Measurements from ENCODE around the gene MYO1E. TPM values are rescaled to one million over a fixed set of nuclear protein-coding genes. Genes with fewer than 3 reads are reported as not detected.
A peak's percentile ranks its signal among the peaks of the same experiment; 100 is the strongest.

Gene MYO1E
- total RNA-seq, 1 experiment from 2014 or later: 83.6 TPM

DNA sequence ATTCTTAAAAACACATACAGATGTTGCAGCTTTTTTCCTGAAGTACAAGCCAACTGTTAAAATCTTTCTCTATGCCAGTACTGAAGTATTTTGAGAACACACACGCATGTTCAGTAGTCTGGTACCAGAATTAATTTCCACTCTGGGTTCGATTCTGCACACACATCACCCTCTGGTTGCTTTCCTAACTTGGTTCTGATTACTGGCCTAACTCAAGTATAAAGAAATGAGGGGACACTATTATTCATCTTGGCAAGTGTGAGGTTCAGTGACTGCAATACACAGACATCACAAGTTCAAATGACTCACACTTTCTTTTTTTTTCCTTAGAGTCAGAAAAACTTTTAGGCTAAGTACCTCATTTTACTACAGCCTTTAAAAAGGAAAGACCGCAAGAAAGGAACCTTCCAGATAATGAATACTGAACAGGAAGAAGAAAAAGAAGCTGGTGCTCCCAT is 203.4 kb downstream of the MYO1E start:
- ATAC-seq: no peak
- TF ChIP-seq, protein P1, sequence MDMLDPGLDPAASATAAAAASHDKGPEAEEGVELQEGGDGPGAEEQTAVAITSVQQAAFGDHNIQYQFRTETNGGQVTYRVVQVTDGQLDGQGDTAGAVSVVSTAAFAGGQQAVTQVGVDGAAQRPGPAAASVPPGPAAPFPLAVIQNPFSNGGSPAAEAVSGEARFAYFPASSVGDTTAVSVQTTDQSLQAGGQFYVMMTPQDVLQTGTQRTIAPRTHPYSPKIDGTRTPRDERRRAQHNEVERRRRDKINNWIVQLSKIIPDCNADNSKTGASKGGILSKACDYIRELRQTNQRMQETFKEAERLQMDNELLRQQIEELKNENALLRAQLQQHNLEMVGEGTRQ (CRISPR knock-in tag; IDR thresholded peaks at IDR 0.05): no peak
- TF ChIP-seq ZNF232 (CRISPR knock-in tag; IDR thresholded peaks at IDR 0.05): no peak
- no peak for TF ChIP-seq JAZF1 (CRISPR knock-in tag; IDR thresholded peaks at IDR 0.05)
- no peak for TF ChIP-seq ZMAT4 (CRISPR knock-in tag; IDR thresholded peaks at IDR 0.05)
- no peak for TF ChIP-seq ESRRA (CRISPR knock-in tag; IDR thresholded peaks at IDR 0.05; ENCODE audit: borderline replicate concordance)
- TF ChIP-seq SP1 (CRISPR knock-in tag; conservative IDR thresholded peaks at IDR 0.05): no peak
- no peak for TF ChIP-seq HMGA2 (CRISPR knock-in tag; IDR thresholded peaks at IDR 0.05)
- no peak for TF ChIP-seq ZNF281 (CRISPR knock-in tag; IDR thresholded peaks at IDR 0.05)
- no peaks in the 10 kb centered on the region for H3K27me3 Mint-ChIP-seq (ENCODE audit: low read depth)
- CTCF ChIA-PET: interaction anchor here (1.0 to 1.7 kb wide), 6 partner anchors 31 to 360 kb away, joined by 3 to 15 read pairs (median 4); partner anchors contain the start of gene MYO1E
- DNase-seq (ENCODE audit: low spot score): no peak
- POLR2A ChIA-PET: no interaction called here
- 0 out of 2 replicates have a peak overlapping the region, but pooled peaks have one; percentile 1 for H3K27ac Mint-ChIP-seq
- H3K4me3 Mint-ChIP-seq: no peak overlapping the region
- H3K9me3 Mint-ChIP-seq: peaks cover 7% of the 10 kb centered on the region
- H3K36me3 Mint-ChIP-seq: peaks cover 38% of the 10 kb centered on the region
- peaks cover 19% of the 10 kb centered on the region for H3K4me1 Mint-ChIP-seq

- no peak for ATAC-seq
- Mint-ChIP-seq H3K36me3 (peaks cover 32% of the 10 kb centered on the region), H3K27ac (no peak overlapping the region), H3K27me3 (ENCODE audit: low read depth) (no peaks in the 10 kb centered on the region), H3K9me3 (peaks cover 4% of the 10 kb centered on the region), H3K4me3 (no peak overlapping the region), H3K4me1 (peaks cover 19% of the 10 kb centered on the region)
- ChIA-PET POLR2A (no interaction called here), CTCF (no interaction called here)
- no peak for DNase-seq (ENCODE audit: low spot score)
- no peak for TF ChIP-seq SP1 (CRISPR knock-in tag; conservative IDR thresholded peaks at IDR 0.05)
- no peak for TF ChIP-seq ZNF138 (CRISPR knock-in tag; conservative IDR thresholded peaks at IDR 0.05)
- TF ChIP-seq, protein P1 (CRISPR knock-in tag; IDR thresholded peaks at IDR 0.05): no peak
- no peak for TF ChIP-seq ZNF263 (CRISPR knock-in tag; IDR thresholded peaks at IDR 0.05; ENCODE audit: low read depth)
- no peak for TF ChIP-seq NR3C1 (CRISPR knock-in tag; conservative IDR thresholded peaks at IDR 0.05; ENCODE audit: low read depth)
- TF ChIP-seq ZBTB21 (CRISPR knock-in tag; IDR thresholded peaks at IDR 0.05; ENCODE audit: borderline replicate concordance): no peak
- no peak for TF ChIP-seq ZSCAN18 (CRISPR knock-in tag; IDR thresholded peaks at IDR 0.05)
- TF ChIP-seq ZNF396 (CRISPR knock-in tag; IDR thresholded peaks at IDR 0.05; ENCODE audit: borderline replicate concordance): no peak
- no peak for TF ChIP-seq SOX15 (CRISPR knock-in tag; IDR thresholded peaks at IDR 0.05)
- TF ChIP-seq NFE2L1 (CRISPR knock-in tag; IDR thresholded peaks at IDR 0.05): no peak
Observed at GRCh38 chr15:59168536-59168935, 204.1 kb downstream of the MYO1E start.
